Stomach (tissue), 4 donors: ENCODE results near the gene TTC4.

ENCODE experiments used
- EP300 ChIP-seq: sonication (generic); formaldehyde crosslinking; IDR thresholded peaks from one replicate; pipeline ENCODE4 v1.6.1; 2017; ENCODE audit warnings: antibody characterized with exemption
- POLR2A ChIP-seq, 4 donors: fragments of 450-650 bp; IDR thresholded peaks; one replicate each; pipeline ENCODE4 v1.6.1; 2016; ENCODE audit warnings: antibody characterized with exemption in 4 of 4, control low read depth in 2 of 4, mild to moderate bottlenecking in 1 of 4, moderate library complexity in 1 of 4
- POLR2AphosphoS5 ChIP-seq, 3 donors: sonication (generic); formaldehyde crosslinking; IDR thresholded peaks; one replicate each; pipeline ENCODE4 v1.6.1; 2016; ENCODE audit warnings: antibody characterized with exemption in 3 of 3
- TF ChIP-seq, protein P1 (sequence below), 7 experiments: fragments of 450-650 bp in 4 of 7; fragments of 200-600 bp in 3 of 7; sonication (generic) in 3 of 7; IDR thresholded peaks; one replicate each; pipeline ENCODE4 v1.5.1; 2016 to 2019; ENCODE audit warnings: antibody characterized with exemption in 7 of 7, control low read depth in 2 of 7, mild to moderate bottlenecking in 1 of 7

GRCh38 chr1:54744696-54745095, 29.0 kb downstream of the TTC4 start:
- no peak for TF ChIP-seq EP300
- no peak for TF ChIP-seq POLR2AphosphoS5 (IDR thresholded peaks at IDR 0.05)
- TF ChIP-seq POLR2A (IDR thresholded peaks at IDR 0.05) = no peak
- TF ChIP-seq, protein P1, sequence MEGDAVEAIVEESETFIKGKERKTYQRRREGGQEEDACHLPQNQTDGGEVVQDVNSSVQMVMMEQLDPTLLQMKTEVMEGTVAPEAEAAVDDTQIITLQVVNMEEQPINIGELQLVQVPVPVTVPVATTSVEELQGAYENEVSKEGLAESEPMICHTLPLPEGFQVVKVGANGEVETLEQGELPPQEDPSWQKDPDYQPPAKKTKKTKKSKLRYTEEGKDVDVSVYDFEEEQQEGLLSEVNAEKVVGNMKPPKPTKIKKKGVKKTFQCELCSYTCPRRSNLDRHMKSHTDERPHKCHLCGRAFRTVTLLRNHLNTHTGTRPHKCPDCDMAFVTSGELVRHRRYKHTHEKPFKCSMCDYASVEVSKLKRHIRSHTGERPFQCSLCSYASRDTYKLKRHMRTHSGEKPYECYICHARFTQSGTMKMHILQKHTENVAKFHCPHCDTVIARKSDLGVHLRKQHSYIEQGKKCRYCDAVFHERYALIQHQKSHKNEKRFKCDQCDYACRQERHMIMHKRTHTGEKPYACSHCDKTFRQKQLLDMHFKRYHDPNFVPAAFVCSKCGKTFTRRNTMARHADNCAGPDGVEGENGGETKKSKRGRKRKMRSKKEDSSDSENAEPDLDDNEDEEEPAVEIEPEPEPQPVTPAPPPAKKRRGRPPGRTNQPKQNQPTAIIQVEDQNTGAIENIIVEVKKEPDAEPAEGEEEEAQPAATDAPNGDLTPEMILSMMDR (IDR thresholded peaks at IDR 0.05) = no peak
